H1 (cell line): ENCODE data around the gene POF1B. TPM values are rescaled to one million over a fixed set of nuclear protein-coding genes. Genes with fewer than 3 reads are reported as not detected.
A peak's percentile ranks its signal among the peaks of the same experiment; 100 is the strongest.

Source experiments
- CTCF ChIA-PET: fragments of 300-600 bp; sonication (Branson Sonifier 250); formaldehyde crosslinking; loops from one replicate; lab custom pipeline; 2021; ENCODE audit not compliant: partially characterized antibody; lab: Charles Lee
- POLR2A ChIA-PET: fragments of 300-600 bp; sonication (Branson Sonifier 250); formaldehyde crosslinking; loops from one replicate; lab custom pipeline; 2021; ENCODE audit warnings: inconsistent platforms; ENCODE audit not compliant: partially characterized antibody; lab: Charles Lee
- DNase-seq, 2 experiments: peaks; one replicate each; pipeline versions ENCODE4 v3.0.0 to v3.0.0-alpha.2; 2010 to 2022; ENCODE audit warnings: low spot score in 2 of 2, low read depth in 1 of 2, mixed read lengths in 1 of 2
- FAIRE-seq: peaks from 2 replicates; lab custom pipeline; 2011; peaks lifted over from hg19 to GRCh38; lab: Jason Lieb, UNC
- H2AFZ ChIP-seq: 2 replicates; pipeline ENCODE4 v1.8.1; 2012; ENCODE audit warnings: low read length, inconsistent platforms
- H2AK5ac ChIP-seq: 2 replicates; pipeline ENCODE4 v1.6.1; 2013; ENCODE audit warnings: low read depth, low read length
- H2BK120ac ChIP-seq: replicated peaks from 2 replicates; pipeline ENCODE3; 2013; ENCODE audit warnings: low read depth, low read length, inconsistent platforms
- H2BK12ac ChIP-seq: 2 replicates; pipeline ENCODE4 v1.6.1; 2013; ENCODE audit warnings: low read depth, low read length
- H2BK15ac ChIP-seq: 2 replicates; pipeline ENCODE4 v1.6.1; 2013; ENCODE audit warnings: low read length
- H2BK20ac ChIP-seq: 2 replicates; pipeline ENCODE4 v1.6.1; 2013; ENCODE audit warnings: low read length
- H2BK5ac ChIP-seq: 2 replicates; pipeline ENCODE4 v1.6.1; 2013; ENCODE audit warnings: low read depth, low read length
- H3K14ac ChIP-seq: 2 replicates; pipeline ENCODE4 v1.6.1; 2013; ENCODE audit warnings: inconsistent platforms; ENCODE audit not compliant: insufficient read length
- H3K18ac ChIP-seq: 2 replicates; pipeline ENCODE4 v1.6.1; 2013; ENCODE audit warnings: low read length; ENCODE audit errors: extremely low read depth
- H3K23ac ChIP-seq: 2 replicates; pipeline ENCODE4 v1.6.1; 2013; ENCODE audit warnings: inconsistent platforms; ENCODE audit not compliant: insufficient read length
- H3K23me2 ChIP-seq: 2 replicates; pipeline ENCODE4 v1.6.1; 2013; ENCODE audit warnings: low read depth, low read length
- H3K27ac ChIP-seq: 2 replicates; pipeline ENCODE4 v1.6.1; 2011; ENCODE audit warnings: low read depth, low read length, inconsistent platforms
- H3K27me3 ChIP-seq, 4 experiments: replicated peaks in 1 of 4; 1 replicate in 1 of 4; 2 replicates in 3 of 4; pipeline versions ENCODE4 v1.6.1 to v1.8.1; 2011 to 2013; ENCODE audit warnings: low read length in 3 of 4, mild to moderate bottlenecking in 3 of 4, inconsistent platforms in 2 of 4, mixed read lengths in 2 of 4, moderate library complexity in 1 of 4; ENCODE audit not compliant: control insufficient read depth in 3 of 4, insufficient read depth in 3 of 4; ENCODE audit errors: extremely low read depth in 1 of 4
- H3K36me3 ChIP-seq, 4 experiments: 2 replicates each; pipeline versions ENCODE4 v1.6.1 to v1.8.1; 2011 to 2013; ENCODE audit warnings: mild to moderate bottlenecking in 4 of 4, low read length in 3 of 4, moderate library complexity in 2 of 4, control low read depth in 1 of 4, inconsistent platforms in 1 of 4; ENCODE audit not compliant: insufficient read depth in 4 of 4, control insufficient read depth in 2 of 4
- H3K4ac ChIP-seq: replicated peaks from 2 replicates; pipeline ENCODE3; 2013; ENCODE audit warnings: low read length, low read depth, mixed read lengths, inconsistent platforms; ENCODE audit not compliant: insufficient read length
- H3K4me1 ChIP-seq, 4 experiments: replicated peaks in 1 of 4; 1 replicate in 1 of 4; 2 replicates in 3 of 4; pipeline versions ENCODE4 v1.6.1 to v1.8.1; 2011 to 2013; ENCODE audit warnings: low read length in 3 of 4, inconsistent platforms in 2 of 4, mixed read lengths in 1 of 4; ENCODE audit not compliant: insufficient read depth in 4 of 4, control insufficient read depth in 3 of 4
- H3K4me2 ChIP-seq, 2 experiments: 2 replicates each; pipeline versions ENCODE4 v1.6.1 to v1.8.1; 2011 to 2013; ENCODE audit warnings: low read depth in 2 of 2, low read length in 2 of 2, control low read depth in 1 of 2, inconsistent platforms in 1 of 2, mild to moderate bottlenecking in 1 of 2; ENCODE audit not compliant: insufficient read depth in 1 of 2
- H3K4me3 ChIP-seq, 4 experiments: fragments of 200-600, 300-600 bp in 1 of 4; sonication (generic), shearing (Covaris generic), sonication (Bioruptor Twin) in 1 of 4; 2 replicates each; pipeline versions ENCODE4 v1.5.1 to v1.8.1; 2011 to 2016; ENCODE audit warnings: low read length in 4 of 4, low read depth in 3 of 4, control low read depth in 2 of 4, inconsistent platforms in 2 of 4, mild to moderate bottlenecking in 2 of 4, mixed read lengths in 1 of 4, moderate library complexity in 1 of 4; ENCODE audit not compliant: insufficient read depth in 2 of 4; ENCODE audit errors: extremely low read depth in 1 of 4
- H3K56ac ChIP-seq: replicated peaks from 2 replicates; pipeline ENCODE3; 2013; ENCODE audit warnings: low read depth, mild to moderate bottlenecking, mixed read lengths, low read length, inconsistent platforms; ENCODE audit not compliant: insufficient read length
- H3K79me1 ChIP-seq: 2 replicates; pipeline ENCODE4 v1.6.1; 2013; ENCODE audit warnings: low read depth, low read length, control low read depth
- H3K79me2 ChIP-seq, 2 experiments: 2 replicates each; pipeline versions ENCODE4 v1.6.1 to v1.8.1; 2012 to 2013; ENCODE audit warnings: low read length in 2 of 2, mild to moderate bottlenecking in 2 of 2, inconsistent platforms in 1 of 2; ENCODE audit not compliant: insufficient read depth in 2 of 2, control insufficient read depth in 1 of 2
- H3K9ac ChIP-seq, 4 experiments: replicated peaks in 1 of 4; 1 replicate in 1 of 4; 2 replicates in 3 of 4; pipeline versions ENCODE4 v1.6.1 to v1.8.1; 2011 to 2013; ENCODE audit warnings: low read depth in 3 of 4, low read length in 3 of 4, control low read depth in 2 of 4, mild to moderate bottlenecking in 2 of 4, moderate library complexity in 2 of 4, inconsistent platforms in 1 of 4; ENCODE audit errors: extremely low read depth in 1 of 4
- H3K9me3 ChIP-seq, 2 experiments: 2 replicates each; pipeline versions ENCODE4 v1.6.1 to v1.8.1; 2012 to 2013; ENCODE audit warnings: mild to moderate bottlenecking in 2 of 2, moderate library complexity in 2 of 2, control low read depth in 1 of 2, inconsistent platforms in 1 of 2, low read depth in 1 of 2, low read length in 1 of 2, mixed read lengths in 1 of 2; ENCODE audit not compliant: insufficient read depth in 2 of 2
- H4K20me1 ChIP-seq, 2 experiments: replicated peaks in 1 of 2; 2 replicates each; pipeline versions ENCODE3 to v1.8.1; 2011 to 2013; ENCODE audit warnings: inconsistent platforms in 2 of 2, low read length in 2 of 2, mild to moderate bottlenecking in 1 of 2; ENCODE audit not compliant: insufficient read depth in 2 of 2, control insufficient read depth in 1 of 2
- H4K5ac ChIP-seq: 2 replicates; pipeline ENCODE4 v1.6.1; 2013; ENCODE audit warnings: low read length, low read depth, mixed read lengths, inconsistent platforms; ENCODE audit not compliant: insufficient read length
- H4K8ac ChIP-seq: 2 replicates; pipeline ENCODE4 v1.8.0; 2013; ENCODE audit warnings: mild to moderate bottlenecking, moderate library complexity, low read length, inconsistent platforms; ENCODE audit not compliant: insufficient read depth; ENCODE audit errors: extremely low read depth
- H4K91ac ChIP-seq: replicated peaks from 2 replicates; pipeline ENCODE3; 2013; ENCODE audit warnings: low read length, mixed read lengths, inconsistent platforms; ENCODE audit not compliant: insufficient read length
- CEBPB ChIP-seq: IDR thresholded peaks from 2 replicates; pipeline ENCODE4 v1.6.1; 2012; ENCODE audit warnings: low read depth, low read length
- ZNF274 ChIP-seq: IDR thresholded peaks from 2 replicates; pipeline ENCODE4 v1.7.0; 2012; ENCODE audit warnings: low read length, borderline replicate concordance; ENCODE audit errors: extremely low read depth
- WGBS, 2 experiments: shearing (Covaris generic) in 1 of 2; methylation state at CpG; one replicate each; pipeline versions ENCODE4 v1.1.6 to v1.1.7; 2013 to 2015; ENCODE audit warnings: low lambda C conversion rate in 2 of 2, mixed read lengths in 2 of 2, inconsistent platforms in 1 of 2, low coverage in 1 of 2, missing lambda C conversion rate in 1 of 2; ENCODE audit not compliant: insufficient replicate concordance in 2 of 2, insufficient coverage in 1 of 2, insufficient read length in 1 of 2; ENCODE audit errors: extremely low coverage in 1 of 2, missing lambda C conversion rate in 1 of 2; 5-methylcytosine and 5-hydroxymethylcytosine counted together
- polyA plus RNA-seq, 7 experiments: library from polyadenylated mRNA; depleted of rRNA in 3 of 7; stranded (reverse) in 5 of 7; unstranded in 2 of 7; fragments of >200 nt in 5 of 7; fragments of 200-250 nt in 2 of 7; gene quantifications; 1 replicate in 5 of 7; 2 replicates in 1 of 7; 4 replicates in 1 of 7; pipeline versions ENCODE4 v1.2.1 to v1.2.3, GENCODE V29; 2011 to 2013; ENCODE audit warnings: missing spikeins in 2 of 7, mixed read lengths in 2 of 7
- total RNA-seq: library from RNA; stranded (reverse); fragmentation: NEBNext Ultra II Directional; extraction: Animal tissue kit (Norgen Biotek cat#: 25700); gene quantifications from 2 replicates; pipeline ENCODE4 v1.2.1, GENCODE V29; 2021

POF1B gene
- total and polyA plus RNA-seq, 2 of the 8 experiments (the other 6 are each of a cell fraction or from before 2014, with no cell fraction given) = not detected

GRCh38 chrX:85243155-85243554, 136.3 kb downstream of the POF1B start:
- no peaks in the 10 kb centered on the region for H3K79me1 ChIP-seq
- H4K20me1 ChIP-seq = no peaks in the 10 kb centered on the region
- 47 to 100% methylated on average over 1 to 2 of the region's 2 CpGs for WGBS, 2 experiments
- no peak overlapping the region for H2AK5ac ChIP-seq
- no peak overlapping the region for H2BK20ac ChIP-seq
- H3K4me3 ChIP-seq = peak overlapping the region; percentile 2 to 100 (median 68); a peak in 7 of 8 replicates
- no peak overlapping the region for H3K23ac ChIP-seq
- no peaks in the 10 kb centered on the region for H3K9me3 ChIP-seq
- H3K4ac ChIP-seq = no peak overlapping the region
- H3K27ac ChIP-seq = no peak overlapping the region; the same call in 1 of the 2 replicates
- H2AFZ ChIP-seq = peak overlapping the region; percentile 92
- peaks cover 3% of the 10 kb centered on the region; the same call in 1 of the 2 replicates for H3K23me2 ChIP-seq
- no peak overlapping the region for H2BK5ac ChIP-seq
- peaks cover 0 to 3% (median 0%) of the 10 kb centered on the region in 4 experiments; a peak in 1 of 7 replicates for H3K4me1 ChIP-seq
- FAIRE-seq = no peak
- ChIA-PET CTCF (no interaction called here), POLR2A (interaction anchor here (1.2 kb wide), 1 partner anchor 12 kb away, joined by 7 read pairs; no protein-coding TSS in a partner anchor)
- H3K27me3 ChIP-seq = no peaks in the 10 kb centered on the region
- peaks cover 4 to 38% of the 10 kb centered on the region in 2 experiments; a peak in 3 of 4 replicates for H3K79me2 ChIP-seq
- H2BK12ac ChIP-seq = no peak overlapping the region
- H2BK15ac ChIP-seq = no peak overlapping the region
- no peak for DNase-seq
- no peak overlapping the region for H3K14ac ChIP-seq
- TF ChIP-seq CEBPB (peak; percentile 44; the same call in 1 of the 2 replicates), ZNF274 (no peak)
- peak overlapping the region in 1 of 4 experiments; percentile 72; a peak in 1 of 7 replicates for H3K9ac ChIP-seq
- no peaks in the 10 kb centered on the region; a peak in 1 of 8 replicates for H3K36me3 ChIP-seq
- peak overlapping the region; percentile 67 to 73 for H3K4me2 ChIP-seq
- H2BK120ac ChIP-seq = no peak overlapping the region
- H4K5ac ChIP-seq = no peak overlapping the region
- no peak overlapping the region for H3K18ac ChIP-seq
- no peak overlapping the region for H4K8ac ChIP-seq
- H3K56ac ChIP-seq = no peak overlapping the region
- no peak overlapping the region for H4K91ac ChIP-seq

Other genes starting within 250 kb of the POF1B start
- 0.17 and 0.27 TPM in 2 replicates for gene SATL1, start 135.9 kb downstream of the POF1B start, total RNA-seq
- gene SATL1, start 135.9 kb downstream of the POF1B start, polyA plus RNA-seq (2011; rRNA removed) = 0.06 and 0.08 TPM in 2 replicates
- gene ZNF711, start 135.7 kb downstream of the POF1B start, total RNA-seq = 15.5 and 16.3 TPM in 2 replicates
- gene ZNF711, start 135.7 kb downstream of the POF1B start, polyA plus RNA-seq (2011; rRNA removed) = 4.2 and 8.5 TPM in 2 replicates